GM23338 (cell line): ENCODE results near the gene TAF6L. TPM values are rescaled to one million over a fixed set of nuclear protein-coding genes. Genes with fewer than 3 reads are reported as not detected.

Source experiments
- ATAC-seq: fragments of 200-7000 bp; cut with Tn5 transposase; 3 replicates; pipeline ENCODE4 v1.9.1; 2020
- DNase-seq: peaks from one replicate; pipeline ENCODE4 v3.0.0-alpha.2; 2015; ENCODE audit warnings: low spot score
- H2AFZ ChIP-seq: fragments of 200-600 bp; sonication (generic); 2 replicates; pipeline ENCODE4 v1.8.0; 2016; ENCODE audit warnings: antibody characterized with exemption, mild to moderate bottlenecking, moderate library complexity
- H3F3A ChIP-seq: fragments of 200-600 bp; sonication (generic); replicated peaks from 2 replicates; pipeline ENCODE4 v1.8.0; 2017; ENCODE audit warnings: antibody characterized with exemption, mixed run types, low read depth
- H3K27ac ChIP-seq: fragments of 200-600 bp; sonication (generic); 2 replicates; pipeline ENCODE4 v1.6.1; 2016; ENCODE audit warnings: low read depth
- H3K27me3 ChIP-seq: fragments of 200-600 bp; sonication (generic); 2 replicates; pipeline ENCODE4 v1.8.0; 2016; ENCODE audit warnings: mild to moderate bottlenecking, mixed run types, moderate library complexity; ENCODE audit not compliant: insufficient read depth
- H3K36me3 ChIP-seq: fragments of 200-600 bp; sonication (generic); 2 replicates; pipeline ENCODE4 v1.8.0; 2016; ENCODE audit warnings: mild to moderate bottlenecking; ENCODE audit not compliant: insufficient read depth
- H3K4me1 ChIP-seq: fragments of 200-600 bp; sonication (generic); 2 replicates; pipeline ENCODE4 v1.8.0; 2016; ENCODE audit warnings: mild to moderate bottlenecking, moderate library complexity; ENCODE audit not compliant: insufficient read depth
- H3K4me2 ChIP-seq: fragments of 200-600 bp; sonication (generic); 2 replicates; pipeline ENCODE4 v1.7.1; 2017; ENCODE audit warnings: mixed run types
- H3K4me3 ChIP-seq: fragments of 200-600 bp; sonication (generic); 2 replicates; pipeline ENCODE4 v1.6.1; 2016; ENCODE audit warnings: mixed run types
- H3K79me2 ChIP-seq: fragments of 200-600 bp; sonication (generic); replicated peaks from 2 replicates; pipeline ENCODE4 v1.8.0; 2017; ENCODE audit warnings: mild to moderate bottlenecking; ENCODE audit not compliant: insufficient read depth
- H3K9me2 ChIP-seq: fragments of 200-600 bp; sonication (generic); 2 replicates; pipeline ENCODE4 v1.8.0; 2017; ENCODE audit not compliant: insufficient read depth
- H4K20me1 ChIP-seq: fragments of 200-600 bp; sonication (generic); replicated peaks from 2 replicates; pipeline ENCODE4 v1.8.0; 2017; ENCODE audit warnings: mild to moderate bottlenecking; ENCODE audit not compliant: insufficient read depth
- H3K27ac Mint-ChIP-seq: 2 replicates; pipeline ENCODE4 v1.8.0; 2020; ENCODE audit warnings: inconsistent platforms, mild to moderate bottlenecking, moderate library complexity, mixed read lengths
- H3K27me3 Mint-ChIP-seq: 3 replicates; pipeline ENCODE4 v1.8.0; 2022; ENCODE audit warnings: low read depth, mild to moderate bottlenecking, moderate library complexity, mixed read lengths, inconsistent platforms; ENCODE audit not compliant: insufficient read depth, poor library complexity
- H3K36me3 Mint-ChIP-seq: 3 replicates; pipeline ENCODE4 v1.8.0; 2021; ENCODE audit warnings: low read depth, mild to moderate bottlenecking, inconsistent platforms, moderate library complexity, mixed read lengths
- H3K4me1 Mint-ChIP-seq: 3 replicates; pipeline ENCODE4 v1.8.0; 2020; ENCODE audit warnings: mild to moderate bottlenecking, inconsistent platforms, mixed read lengths
- H3K4me3 Mint-ChIP-seq: 3 replicates; pipeline ENCODE4 v1.8.0; 2021; ENCODE audit warnings: moderate library complexity, mild to moderate bottlenecking, inconsistent platforms, mixed read lengths
- H3K9me3 Mint-ChIP-seq: 3 replicates; pipeline ENCODE4 v1.8.0; 2020; ENCODE audit warnings: moderate library complexity, mild to moderate bottlenecking, inconsistent platforms, mixed read lengths
- CTCF ChIP-seq, 2 experiments: fragments of 200-600 bp in 1 of 2; sonication (generic) in 1 of 2; conservative IDR thresholded peaks; 2 replicates each; pipeline versions ENCODE4 v1.5.1 to v1.6.1; 2016 to 2017; ENCODE audit warnings: antibody characterized with exemption in 2 of 2, low read depth in 2 of 2, mild to moderate bottlenecking in 2 of 2, moderate library complexity in 1 of 2
- ETS1 ChIP-seq: IDR thresholded peaks from 2 replicates; pipeline ENCODE4 v1.6.1; 2016; ENCODE audit warnings: antibody characterized with exemption
- EZH2phosphoT487 ChIP-seq: fragments of 200-600 bp; sonication (generic); IDR thresholded peaks from one replicate; pipeline ENCODE4 v1.8.1; 2018; ENCODE audit warnings: antibody characterized with exemption; ENCODE audit not compliant: unreplicated experiment
- NANOG ChIP-seq: IDR thresholded peaks from 2 replicates; pipeline ENCODE4 v1.6.1; 2016; ENCODE audit warnings: antibody characterized with exemption, borderline replicate concordance
- REST ChIP-seq: IDR thresholded peaks from one replicate; pipeline ENCODE4 v1.6.1; 2018; ENCODE audit warnings: antibody characterized with exemption; ENCODE audit not compliant: unreplicated experiment
- ZNF331 ChIP-seq: fragments of 250-450 bp; sonication (Bioruptor Pico); IDR thresholded peaks from 2 replicates; pipeline ENCODE4 v1.5.0; 2020; ENCODE audit warnings: low read depth, mild to moderate bottlenecking, moderate library complexity
- polyA plus RNA-seq: library from polyadenylated mRNA; unstranded; fragments of >200 nt; fragmentation: Nextera tagmentation; extraction: Ambion mirVana; gene quantifications from 2 replicates; pipeline ENCODE4 v1.2.1, GENCODE V29; 2016
- total RNA-seq: library from RNA; depleted of rRNA; stranded (reverse); fragments of >200 nt; shearing (Covaris generic); gene quantifications from 2 replicates; pipeline ENCODE4 v1.2.3, GENCODE V29; 2014

The TAF6L gene
- total and polyA plus RNA-seq, 2 experiments from 2014 or later, result 21.8 to 30.6 TPM

GRCh38 chr11:62806611-62807121, 35.5 kb downstream of the TAF6L start:
- peaks cover 6% of the 10 kb centered on the region for H3K27me3 Mint-ChIP-seq
- peaks cover 18% of the 10 kb centered on the region for H3K4me1 Mint-ChIP-seq
- H2AFZ ChIP-seq, result peak overlapping the region; percentile 98; the same call in 1 of the 2 replicates
- H3K4me2 ChIP-seq, result peak overlapping the region; percentile 94
- peaks cover 27% of the 10 kb centered on the region for H3K79me2 ChIP-seq
- TF ChIP-seq NANOG (no peak), ZNF331 (no peak)
- H3K27ac Mint-ChIP-seq, result no peak overlapping the region
- H3K27me3 ChIP-seq, result no peaks in the 10 kb centered on the region
- H3K9me3 Mint-ChIP-seq, result no peaks in the 10 kb centered on the region
- peaks cover 13% of the 10 kb centered on the region; the same call in 1 of the 2 replicates for H3K36me3 ChIP-seq
- peaks cover 14% of the 10 kb centered on the region; the same call in 1 of the 2 replicates for H3K4me1 ChIP-seq
- DNase-seq (no peak), ATAC-seq (no peak)
- 0 out of 2 replicates have a peak overlapping the region, but pooled peaks have one; percentile 92 for H3K27ac ChIP-seq
- peaks cover 10% of the 10 kb centered on the region for H4K20me1 ChIP-seq
- no peaks in the 10 kb centered on the region for H3K9me2 ChIP-seq
- peaks cover 12% of the 10 kb centered on the region for H3F3A ChIP-seq
- peaks cover 21% of the 10 kb centered on the region for H3K36me3 Mint-ChIP-seq
- peak overlapping the region; percentile 97 for H3K4me3 Mint-ChIP-seq
- H3K4me3 ChIP-seq, result peak overlapping the region; percentile 73

- no peak for ATAC-seq
- Histone ChIP-seq H4K20me1 (no peaks in the 10 kb centered on the region), H3K36me3 (no peaks in the 10 kb centered on the region), H3K9me2 (no peaks in the 10 kb centered on the region), H3K4me1 (peaks cover 9% of the 10 kb centered on the region; the same call in 1 of the 2 replicates), H3K27me3 (no peaks in the 10 kb centered on the region), H3K4me3 (no peak overlapping the region), H3F3A (peaks cover 12% of the 10 kb centered on the region; the same call in 1 of the 2 replicates), H3K4me2 (no peak overlapping the region), H3K27ac (no peak overlapping the region), H2AFZ (no peak overlapping the region), H3K79me2 (no peaks in the 10 kb centered on the region)
- no peak for DNase-seq
- Mint-ChIP-seq H3K36me3 (no peaks in the 10 kb centered on the region), H3K9me3 (no peaks in the 10 kb centered on the region), H3K4me1 (peaks cover 10% of the 10 kb centered on the region), H3K27me3 (peaks cover 4% of the 10 kb centered on the region), H3K27ac (no peak overlapping the region), H3K4me3 (no peak overlapping the region)
- no peak for TF ChIP-seq ZNF331
- no peak for TF ChIP-seq ETS1
- TF ChIP-seq EZH2phosphoT487, result no peak
Measured at GRCh38 chr11:62810748-62811147, 39.6 kb downstream of the TAF6L start.

GRCh38 chr11:62811659-62812058, 40.5 kb downstream of the TAF6L start:
- Histone ChIP-seq H3K4me3 (no peak overlapping the region), H3K79me2 (no peaks in the 10 kb centered on the region), H3K27ac (no peak overlapping the region), H4K20me1 (no peaks in the 10 kb centered on the region), H3K27me3 (no peaks in the 10 kb centered on the region), H3K36me3 (no peaks in the 10 kb centered on the region), H2AFZ (no peak overlapping the region), H3K9me2 (no peaks in the 10 kb centered on the region), H3K4me1 (0 out of 2 replicates have a peak, but pooled peaks cover 2% of the 10 kb centered on the region), H3F3A (0 out of 2 replicates have a peak, but pooled peaks cover 4% of the 10 kb centered on the region), H3K4me2 (no peak overlapping the region)
- Mint-ChIP-seq H3K4me3 (no peak overlapping the region), H3K27ac (no peak overlapping the region), H3K36me3 (no peaks in the 10 kb centered on the region), H3K27me3 (peaks cover 3% of the 10 kb centered on the region), H3K4me1 (peaks cover 2% of the 10 kb centered on the region), H3K9me3 (no peaks in the 10 kb centered on the region)
- TF ChIP-seq REST (no peak), CTCF (conservative IDR thresholded peaks at IDR 0.05; ENCODE audit: low read depth in 2 of 2) (no peak), NANOG (no peak)
- ATAC-seq, result no peak
- DNase-seq, result no peak
